Fibroblast of lung (primary cell): Measurements from ENCODE around the gene POLR2L. TPM values are rescaled to one million over a fixed set of nuclear protein-coding genes. Genes with fewer than 3 reads are reported as not detected.

Experiments
- DNase-seq, 2 donors: peaks; one replicate each; pipeline versions ENCODE4 v3.0.0 to v3.0.0-alpha.2; 2010; ENCODE audit warnings: low read depth in 2 of 2
- H2AFZ ChIP-seq: 2 replicates; pipeline ENCODE4 v1.5.1; 2012; ENCODE audit warnings: low read length, control low read depth, inconsistent platforms
- H3K27ac ChIP-seq: 2 replicates; pipeline ENCODE4 v1.5.1; 2011; ENCODE audit warnings: low read length, control low read depth; ENCODE audit not compliant: insufficient read depth
- H3K27me3 ChIP-seq: 2 replicates; pipeline ENCODE4 v1.5.1; 2011; ENCODE audit warnings: mild to moderate bottlenecking, low read length; ENCODE audit not compliant: control insufficient read depth, insufficient read depth
- H3K36me3 ChIP-seq: 2 replicates; pipeline ENCODE4 v1.5.1; 2011; ENCODE audit warnings: low read length; ENCODE audit not compliant: control insufficient read depth, insufficient read depth
- H3K4me1 ChIP-seq: 2 replicates; pipeline ENCODE4 v1.5.1; 2011; ENCODE audit warnings: low read length; ENCODE audit not compliant: control insufficient read depth, insufficient read depth; ENCODE audit errors: extremely low read depth
- H3K4me2 ChIP-seq: 2 replicates; pipeline ENCODE4 v1.5.1; 2011; ENCODE audit warnings: low read length, control low read depth; ENCODE audit not compliant: insufficient read depth; ENCODE audit errors: extremely low read depth
- H3K4me3 ChIP-seq, 4 experiments: fragments of 200-600 bp in 1 of 4; sonication (generic) in 1 of 4; replicated peaks in 1 of 4; 2 replicates each; pipeline ENCODE4 v1.5.1; 2011 to 2016; ENCODE audit warnings: low read length in 4 of 4, low read depth in 3 of 4, mild to moderate bottlenecking in 3 of 4, control low read depth in 2 of 4, inconsistent platforms in 1 of 4, mixed read lengths in 1 of 4; ENCODE audit not compliant: insufficient read depth in 1 of 4; ENCODE audit errors: control extremely low read depth in 1 of 4
- H3K79me2 ChIP-seq: 2 replicates; pipeline ENCODE4 v1.5.1; 2012; ENCODE audit warnings: mild to moderate bottlenecking, low read length, inconsistent platforms; ENCODE audit not compliant: control insufficient read depth, insufficient read depth
- H3K9ac ChIP-seq: 2 replicates; pipeline ENCODE4 v1.5.1; 2011; ENCODE audit warnings: mild to moderate bottlenecking, low read length, control low read depth; ENCODE audit not compliant: insufficient read depth
- H3K9me3 ChIP-seq: 2 replicates; pipeline ENCODE4 v1.5.1; 2012; ENCODE audit warnings: low read depth, low read length; ENCODE audit not compliant: control insufficient read depth, insufficient read depth
- H4K20me1 ChIP-seq: 2 replicates; pipeline ENCODE4 v1.5.1; 2011; ENCODE audit warnings: low read length; ENCODE audit not compliant: control insufficient read depth, insufficient read depth; ENCODE audit errors: extremely low read depth
- EZH2 ChIP-seq: IDR thresholded peaks from 2 replicates; pipeline ENCODE4 v1.5.1; 2012; ENCODE audit warnings: low read length, control low read depth, mild to moderate bottlenecking; ENCODE audit errors: missing control alignments
- polyA plus RNA-seq, 2 donors: library from polyadenylated mRNA; depleted of rRNA in 1 of 2; stranded (reverse) in 1 of 2; unstranded in 1 of 2; fragments of >200 nt; gene quantifications; 2 replicates each; pipeline ENCODE4 v1.2.1, GENCODE V29; 2011 to 2012; ENCODE audit warnings: missing spikeins in 1 of 2
- total RNA-seq: library from RNA; depleted of rRNA; stranded (reverse); fragments of >200 nt; gene quantifications from 2 replicates; pipeline ENCODE4 v1.2.1, GENCODE V29; 2014
- TF ChIP-seq, protein P1 (sequence below), 2 donors: IDR thresholded peaks in 1 of 2; conservative IDR thresholded peaks in 1 of 2; 1 replicate in 1 of 2; 2 replicates in 1 of 2; pipeline ENCODE4 v1.5.1; 2011 to 2012; ENCODE audit warnings: low read length in 2 of 2, control low read depth in 1 of 2, inconsistent platforms in 1 of 2, low read depth in 1 of 2, mild to moderate bottlenecking in 1 of 2

Gene POLR2L
- total and polyA plus RNA-seq, 2 donors (not counting 1 experiment from before 2014, with no cell fraction given): 181 to 196 TPM

DNA sequence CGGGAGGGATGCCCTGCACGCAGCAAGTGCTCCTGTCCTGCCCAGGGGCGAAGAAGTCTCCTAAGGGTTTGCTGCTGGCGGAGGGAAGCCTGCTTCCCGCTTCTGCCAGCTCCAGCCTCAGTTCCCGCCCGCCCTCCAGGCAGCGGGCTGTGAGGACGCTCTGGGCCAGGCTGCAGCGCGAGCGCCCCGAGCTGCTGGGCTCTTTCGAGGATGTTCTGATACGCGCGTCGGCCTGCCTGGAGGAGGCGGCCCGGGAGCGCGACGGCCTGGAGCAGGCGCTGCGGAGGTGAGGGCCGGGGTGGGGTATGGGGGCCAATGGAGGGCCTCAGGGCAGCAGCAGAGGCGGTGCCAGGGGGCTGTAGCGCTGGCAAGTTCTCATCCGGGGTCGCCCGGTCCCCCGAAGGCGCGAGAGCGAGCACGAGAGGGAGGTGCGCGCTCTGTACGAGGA is 12.5 kb downstream of the POLR2L start:
- Histone ChIP-seq H3K4me3 (peak overlapping the region in 3 of 4 experiments; percentile 7 to 38 (median 14)), H3K4me2 (peak overlapping the region; percentile 88)

GRCh38 chr11:829176-829846 is 13.0 kb downstream of the POLR2L start:
- H3K4me3 ChIP-seq: peak overlapping the region in 3 of 4 experiments; percentile 7 to 38 (median 14)
- H3K4me2 ChIP-seq: peak overlapping the region; percentile 88
- peak overlapping the region; percentile 17 for H2AFZ ChIP-seq
- TF ChIP-seq, protein P1, sequence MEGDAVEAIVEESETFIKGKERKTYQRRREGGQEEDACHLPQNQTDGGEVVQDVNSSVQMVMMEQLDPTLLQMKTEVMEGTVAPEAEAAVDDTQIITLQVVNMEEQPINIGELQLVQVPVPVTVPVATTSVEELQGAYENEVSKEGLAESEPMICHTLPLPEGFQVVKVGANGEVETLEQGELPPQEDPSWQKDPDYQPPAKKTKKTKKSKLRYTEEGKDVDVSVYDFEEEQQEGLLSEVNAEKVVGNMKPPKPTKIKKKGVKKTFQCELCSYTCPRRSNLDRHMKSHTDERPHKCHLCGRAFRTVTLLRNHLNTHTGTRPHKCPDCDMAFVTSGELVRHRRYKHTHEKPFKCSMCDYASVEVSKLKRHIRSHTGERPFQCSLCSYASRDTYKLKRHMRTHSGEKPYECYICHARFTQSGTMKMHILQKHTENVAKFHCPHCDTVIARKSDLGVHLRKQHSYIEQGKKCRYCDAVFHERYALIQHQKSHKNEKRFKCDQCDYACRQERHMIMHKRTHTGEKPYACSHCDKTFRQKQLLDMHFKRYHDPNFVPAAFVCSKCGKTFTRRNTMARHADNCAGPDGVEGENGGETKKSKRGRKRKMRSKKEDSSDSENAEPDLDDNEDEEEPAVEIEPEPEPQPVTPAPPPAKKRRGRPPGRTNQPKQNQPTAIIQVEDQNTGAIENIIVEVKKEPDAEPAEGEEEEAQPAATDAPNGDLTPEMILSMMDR (conservative IDR thresholded peaks at IDR 0.05 in 1 of 2, IDR thresholded peaks at IDR 0.05 in 1 of 2; ENCODE audit: low read depth in 1 of 2, low read length in 2 of 2): no peak
- no peak for TF ChIP-seq EZH2
- H3K36me3 ChIP-seq: peaks cover 4% of the 10 kb centered on the region
- DNase-seq: no peak
- H3K79me2 ChIP-seq: peaks cover 9% of the 10 kb centered on the region
- H3K9me3 ChIP-seq: no peaks in the 10 kb centered on the region
- H3K4me1 ChIP-seq: peaks cover 30% of the 10 kb centered on the region
- H3K27me3 ChIP-seq: no peaks in the 10 kb centered on the region
- no peaks in the 10 kb centered on the region for H4K20me1 ChIP-seq
- no peak overlapping the region for H3K27ac ChIP-seq
- no peak overlapping the region for H3K9ac ChIP-seq

More for the DNA sequence above, 12.5 kb downstream of the POLR2L start:
- H3K36me3 ChIP-seq: peaks cover 2% of the 10 kb centered on the region
- peaks cover 15% of the 10 kb centered on the region for H3K79me2 ChIP-seq
- TF ChIP-seq, protein P1 (conservative IDR thresholded peaks at IDR 0.05 in 1 of 2, IDR thresholded peaks at IDR 0.05 in 1 of 2; ENCODE audit: low read depth in 1 of 2, low read length in 2 of 2): no peak
- no peak for TF ChIP-seq EZH2
- H3K9me3 ChIP-seq: no peaks in the 10 kb centered on the region
- no peaks in the 10 kb centered on the region for H4K20me1 ChIP-seq
- H3K4me1 ChIP-seq: peaks cover 34% of the 10 kb centered on the region
- no peaks in the 10 kb centered on the region for H3K27me3 ChIP-seq
- no peak for DNase-seq
- H3K27ac ChIP-seq: no peak overlapping the region
- H3K9ac ChIP-seq: no peak overlapping the region
- no peak overlapping the region for H2AFZ ChIP-seq

- TF ChIP-seq, protein P1 (conservative IDR thresholded peaks at IDR 0.05 in 1 of 2, IDR thresholded peaks at IDR 0.05 in 1 of 2; ENCODE audit: low read depth in 1 of 2, low read length in 2 of 2): no peak
- peak; percentile 30 for TF ChIP-seq EZH2
- Histone ChIP-seq H2AFZ (no peak overlapping the region), H3K9ac (no peak overlapping the region), H3K79me2 (peaks cover 5% of the 10 kb centered on the region), H4K20me1 (no peaks in the 10 kb centered on the region), H3K27ac (no peak overlapping the region), H3K4me3 (no peak overlapping the region), H3K36me3 (peaks cover 8% of the 10 kb centered on the region), H3K27me3 (no peaks in the 10 kb centered on the region), H3K4me1 (peaks cover 27% of the 10 kb centered on the region), H3K9me3 (no peaks in the 10 kb centered on the region), H3K4me2 (peak overlapping the region; percentile 15)
- no peak for DNase-seq
Measured at GRCh38 chr11:828506-829175, 13.7 kb downstream of the POLR2L start.
